ENCODE data around the gene MRPL19.

Gene MRPL19

DNA sequence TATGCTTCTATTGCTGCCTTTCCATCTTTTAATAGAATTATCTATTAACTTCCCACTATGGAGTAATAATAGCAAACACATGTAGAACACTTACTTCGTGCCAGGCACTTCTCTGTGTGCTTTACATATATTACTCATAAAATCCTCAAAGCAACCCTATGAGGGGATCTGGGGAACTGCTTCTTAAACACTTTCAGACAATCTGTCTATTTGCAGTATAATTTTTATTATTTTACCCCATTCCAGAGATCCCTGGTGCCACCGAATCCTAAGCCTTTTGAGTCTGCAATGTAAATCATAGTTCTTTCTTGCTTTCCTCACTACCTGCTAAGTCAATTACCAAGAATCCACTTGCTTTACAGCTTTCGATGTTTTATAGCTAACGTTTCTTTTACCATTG lies 89.7 kb downstream of the MRPL19 start:
- no peak for DNase-seq (ENCODE audit: low spot score)

DNA sequence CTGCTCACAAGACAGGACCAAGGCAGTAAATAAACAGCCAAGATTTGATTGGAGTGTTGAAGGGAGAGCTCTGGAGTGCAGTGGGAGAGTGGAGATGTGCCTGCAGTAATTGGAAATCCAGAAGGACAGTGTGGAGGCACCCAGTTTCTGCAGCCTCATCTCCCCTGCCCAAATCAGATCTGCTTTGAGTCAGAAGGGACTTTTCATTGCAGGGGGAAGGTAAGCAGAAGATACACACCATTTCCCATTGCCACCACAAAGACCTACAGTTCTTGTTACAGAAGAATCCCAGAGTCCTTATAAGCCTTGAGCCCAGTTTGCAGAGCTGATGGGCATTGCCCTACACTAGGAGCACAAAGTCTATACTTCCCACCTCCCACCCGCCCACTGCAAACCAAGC lies 91.4 kb downstream of the MRPL19 start:
- DNase-seq (ENCODE audit: low spot score): no peak
